ENCODE measurements around the gene RNH1.

The RNH1 gene

DNA sequence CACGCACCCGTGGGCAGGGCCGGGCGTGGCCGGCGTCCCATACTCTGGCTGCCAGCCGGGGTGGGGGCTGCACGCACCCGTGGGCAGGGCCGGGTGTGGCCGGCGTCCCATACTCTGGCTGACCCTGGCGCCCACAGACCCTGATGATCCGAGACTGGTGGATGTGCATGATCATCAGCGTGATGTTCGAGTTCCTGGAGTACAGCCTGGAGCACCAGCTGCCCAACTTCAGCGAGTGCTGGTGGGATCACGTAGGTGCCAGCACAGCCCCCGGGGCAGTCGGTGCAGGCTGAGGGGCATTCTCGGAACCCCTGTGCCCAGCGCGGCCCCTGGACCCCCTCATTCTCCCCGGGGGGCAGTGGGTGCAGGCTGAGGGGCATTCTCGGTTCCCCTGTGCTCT is 19.0 kb downstream of the RNH1 start:
- H3K9me3 Mint-ChIP-seq = no peaks in the 10 kb centered on the region
- DNase-seq (ENCODE audit: low spot score in 2 of 2) (no peak), ATAC-seq (replicated peaks; ENCODE audit: extremely low read depth, poor library complexity, severe bottlenecking) (no peak)
- no peaks in the 10 kb centered on the region for H3K27me3 Mint-ChIP-seq
- no peak overlapping the region for H3K4me3 Mint-ChIP-seq
- H3K27ac Mint-ChIP-seq (ENCODE audit: low read depth) = no peak overlapping the region
- H3K36me3 Mint-ChIP-seq (ENCODE audit: insufficient read depth) = peaks cover 6% of the 10 kb centered on the region
- H3K4me1 Mint-ChIP-seq = no peaks in the 10 kb centered on the region

- no peaks in the 10 kb centered on the region for H3K9me3 Mint-ChIP-seq
- no peak overlapping the region for H3K27ac Mint-ChIP-seq (ENCODE audit: low read depth)
- no peak for ATAC-seq (replicated peaks; ENCODE audit: extremely low read depth, poor library complexity, severe bottlenecking)
- H3K4me3 Mint-ChIP-seq = no peak overlapping the region
- no peaks in the 10 kb centered on the region for H3K4me1 Mint-ChIP-seq
- no peak for DNase-seq (ENCODE audit: low spot score in 2 of 2)
- H3K27me3 Mint-ChIP-seq = no peaks in the 10 kb centered on the region
- peaks cover 4% of the 10 kb centered on the region for H3K36me3 Mint-ChIP-seq (ENCODE audit: insufficient read depth)
Observed at GRCh38 chr11:487571-488021, 19.4 kb downstream of the RNH1 start.

GRCh38 chr11:486189-486588 is 20.9 kb downstream of the RNH1 start:
- no peak for ATAC-seq (replicated peaks; ENCODE audit: extremely low read depth, poor library complexity, severe bottlenecking)
- H3K27me3 Mint-ChIP-seq = no peaks in the 10 kb centered on the region
- H3K27ac Mint-ChIP-seq (ENCODE audit: low read depth) = no peak overlapping the region
- H3K9me3 Mint-ChIP-seq = no peaks in the 10 kb centered on the region
- DNase-seq (ENCODE audit: low spot score in 2 of 2) = no peak
- H3K36me3 Mint-ChIP-seq (ENCODE audit: insufficient read depth) = peaks cover 2% of the 10 kb centered on the region
- no peak overlapping the region for H3K4me3 Mint-ChIP-seq
- no peaks in the 10 kb centered on the region for H3K4me1 Mint-ChIP-seq

DNA sequence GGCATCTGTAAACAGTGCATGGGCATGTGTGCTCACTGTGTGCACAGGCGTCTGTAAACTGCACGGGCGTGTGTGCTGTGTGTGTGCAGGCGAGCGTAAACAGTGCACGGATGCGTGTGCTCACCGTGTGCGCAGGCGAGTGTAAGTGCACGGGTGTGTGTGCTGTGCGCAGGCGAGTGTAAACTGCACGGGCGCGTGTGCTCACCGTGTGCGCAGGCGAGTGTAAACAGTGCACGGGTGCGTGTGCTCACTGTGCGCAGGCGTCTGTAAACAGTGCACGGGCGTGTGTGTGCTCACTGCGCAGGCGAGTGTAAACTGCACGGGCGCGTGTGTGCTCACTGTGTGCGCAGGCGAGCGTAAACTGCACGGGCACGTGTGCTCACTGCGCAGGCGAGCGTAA is 22.4 kb downstream of the RNH1 start:
- no peak overlapping the region for H3K27ac Mint-ChIP-seq (ENCODE audit: low read depth)

GRCh38 chr11:479311-479710 is 27.7 kb downstream of the RNH1 start:
- ATAC-seq (replicated peaks; ENCODE audit: extremely low read depth, poor library complexity, severe bottlenecking) = no peak
- peaks cover 1% of the 10 kb centered on the region for H3K36me3 Mint-ChIP-seq (ENCODE audit: insufficient read depth)
- H3K4me1 Mint-ChIP-seq = no peaks in the 10 kb centered on the region
- H3K27ac Mint-ChIP-seq (ENCODE audit: low read depth) = no peak overlapping the region
- no peaks in the 10 kb centered on the region for H3K9me3 Mint-ChIP-seq
- H3K27me3 Mint-ChIP-seq = no peaks in the 10 kb centered on the region
- H3K4me3 Mint-ChIP-seq = no peak overlapping the region
- DNase-seq (ENCODE audit: low spot score in 2 of 2) = no peak

More for the DNA sequence above, 22.4 kb downstream of the RNH1 start:
- Mint-ChIP-seq H3K4me3 (no peak overlapping the region), H3K36me3 (ENCODE audit: insufficient read depth) (peaks cover 1% of the 10 kb centered on the region), H3K4me1 (no peaks in the 10 kb centered on the region), H3K27me3 (no peaks in the 10 kb centered on the region), H3K9me3 (no peaks in the 10 kb centered on the region)
- ATAC-seq (replicated peaks; ENCODE audit: extremely low read depth, poor library complexity, severe bottlenecking) (no peak), DNase-seq (ENCODE audit: low spot score in 2 of 2) (no peak)

DNA sequence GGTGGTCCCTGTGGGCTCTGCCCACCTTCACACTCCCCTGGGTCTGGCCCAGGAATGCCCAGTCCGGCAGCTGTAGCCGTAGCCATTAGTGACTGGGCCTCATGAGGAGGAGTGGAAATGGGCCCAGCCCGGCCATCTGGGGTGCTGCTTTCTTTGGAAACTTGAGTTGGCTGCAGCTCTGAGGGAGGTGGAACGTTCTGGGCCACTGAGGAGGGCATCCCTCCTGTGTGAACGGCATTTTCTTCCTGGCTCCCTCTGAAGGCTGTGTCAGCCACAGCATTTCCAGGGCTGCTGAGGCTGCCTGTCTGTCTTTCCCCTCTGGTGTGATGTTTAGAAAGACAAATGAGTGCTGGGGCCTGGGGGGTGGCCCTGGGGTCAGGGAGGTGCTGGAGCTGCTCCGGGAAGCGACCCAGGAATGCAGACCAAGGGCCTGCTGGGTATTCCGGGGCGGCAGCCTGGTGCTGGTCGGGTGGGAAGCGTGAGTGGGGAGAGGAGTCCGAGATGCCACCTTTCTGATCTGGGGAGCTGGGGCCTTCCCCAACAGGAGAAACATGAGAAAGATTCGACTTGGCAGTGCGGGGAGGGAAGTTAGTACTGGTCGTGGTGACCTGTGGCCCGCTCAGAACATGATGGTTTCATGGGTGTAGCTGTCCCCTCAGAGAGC is 29.9 kb downstream of the RNH1 start:
- Mint-ChIP-seq H3K27ac (ENCODE audit: low read depth) (no peak overlapping the region), H3K4me1 (no peaks in the 10 kb centered on the region), H3K36me3 (ENCODE audit: insufficient read depth) (peaks cover 3% of the 10 kb centered on the region), H3K27me3 (no peaks in the 10 kb centered on the region), H3K9me3 (no peaks in the 10 kb centered on the region), H3K4me3 (no peak overlapping the region)
- ATAC-seq (replicated peaks; ENCODE audit: extremely low read depth, poor library complexity, severe bottlenecking) (no peak), DNase-seq (ENCODE audit: low spot score in 2 of 2) (no peak)

GRCh38 chr11:476416-476815 is 30.6 kb downstream of the RNH1 start:
- ATAC-seq (replicated peaks; ENCODE audit: extremely low read depth, poor library complexity, severe bottlenecking) (no peak), DNase-seq (ENCODE audit: low spot score in 2 of 2) (no peak)
- Mint-ChIP-seq H3K9me3 (no peaks in the 10 kb centered on the region), H3K27me3 (no peaks in the 10 kb centered on the region), H3K4me1 (no peaks in the 10 kb centered on the region), H3K36me3 (ENCODE audit: insufficient read depth) (peaks cover 3% of the 10 kb centered on the region), H3K4me3 (no peak overlapping the region), H3K27ac (ENCODE audit: low read depth) (no peak overlapping the region)

DNA sequence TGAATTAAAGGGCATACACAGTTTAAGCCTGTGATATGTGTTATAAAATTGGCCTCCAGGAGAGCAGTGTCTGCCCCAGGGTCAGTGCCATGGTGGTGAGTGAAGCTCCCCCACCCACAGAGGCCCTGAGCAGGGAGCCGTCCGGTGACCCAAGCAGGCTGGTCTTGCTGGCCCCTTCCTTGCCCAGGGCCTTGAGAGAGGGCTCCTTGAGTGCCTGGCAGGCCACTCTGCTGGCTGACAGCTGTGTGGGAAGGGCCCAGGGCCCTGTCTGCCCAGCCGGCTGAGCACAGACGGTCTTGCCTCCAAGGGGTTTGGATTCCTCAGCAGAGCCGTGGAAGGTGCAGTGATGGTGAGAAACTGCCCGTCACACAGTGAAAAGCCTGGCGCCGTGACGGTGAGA is 31.1 kb downstream of the RNH1 start:
- no peaks in the 10 kb centered on the region for H3K9me3 Mint-ChIP-seq
- peaks cover 2% of the 10 kb centered on the region for H3K36me3 Mint-ChIP-seq (ENCODE audit: insufficient read depth)
- H3K4me1 Mint-ChIP-seq = no peaks in the 10 kb centered on the region
- no peak overlapping the region for H3K27ac Mint-ChIP-seq (ENCODE audit: low read depth)
- H3K27me3 Mint-ChIP-seq = no peaks in the 10 kb centered on the region
- no peak overlapping the region for H3K4me3 Mint-ChIP-seq
- ATAC-seq (replicated peaks; ENCODE audit: extremely low read depth, poor library complexity, severe bottlenecking) = no peak
- DNase-seq (ENCODE audit: low spot score in 2 of 2) = no peak

- Mint-ChIP-seq H3K4me3 (no peak overlapping the region), H3K27ac (ENCODE audit: low read depth) (no peak overlapping the region), H3K9me3 (no peaks in the 10 kb centered on the region), H3K4me1 (no peaks in the 10 kb centered on the region), H3K36me3 (ENCODE audit: insufficient read depth) (peaks cover 5% of the 10 kb centered on the region), H3K27me3 (no peaks in the 10 kb centered on the region)
- ATAC-seq (replicated peaks; ENCODE audit: extremely low read depth, poor library complexity, severe bottlenecking) (no peak), DNase-seq (ENCODE audit: low spot score in 2 of 2) (no peak)
Observed at GRCh38 chr11:474914-475506, 32.0 kb downstream of the RNH1 start.

DNA sequence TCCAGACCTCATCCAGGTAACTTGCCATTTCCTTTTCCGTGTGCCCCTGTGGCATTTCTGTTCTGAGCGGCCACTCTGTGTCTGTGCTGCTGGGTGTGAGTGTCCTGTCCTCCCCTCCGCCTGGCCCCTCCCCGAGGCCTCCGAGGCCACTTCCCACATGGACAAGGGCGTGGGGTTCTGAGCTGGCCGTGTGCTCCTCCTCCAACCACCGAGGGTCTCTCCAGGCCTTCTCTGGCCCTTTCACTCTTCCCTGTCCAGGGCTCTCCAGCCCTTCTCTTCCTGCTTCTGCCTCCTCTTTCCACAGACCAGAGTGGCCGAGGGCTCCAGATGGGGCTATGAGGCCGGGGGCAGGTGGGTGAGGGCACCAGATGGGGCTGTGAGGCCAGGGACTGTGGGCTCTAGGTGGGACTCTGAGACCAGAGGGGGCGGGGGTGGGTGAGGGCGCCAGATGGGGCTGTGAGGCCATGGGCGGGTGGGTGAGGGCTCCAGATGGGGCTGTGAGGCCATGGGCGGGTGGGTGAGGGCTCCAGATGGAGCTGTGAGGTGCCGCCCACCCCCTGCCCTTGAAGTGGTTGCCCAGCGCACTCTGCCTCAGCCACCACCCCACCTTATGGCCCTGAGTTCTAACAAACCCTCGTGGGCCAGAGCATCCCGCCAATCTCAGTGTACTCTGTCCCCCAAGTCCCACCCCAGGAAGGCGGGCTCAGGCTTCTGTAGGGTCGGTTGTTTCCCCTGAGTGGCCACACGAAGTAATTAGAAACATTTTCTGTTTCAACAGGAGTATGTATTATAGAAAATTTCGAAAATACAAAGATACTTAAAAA is 32.9 kb downstream of the RNH1 start:
- no peaks in the 10 kb centered on the region for H3K27me3 Mint-ChIP-seq
- no peak overlapping the region for H3K27ac Mint-ChIP-seq (ENCODE audit: low read depth)
- H3K9me3 Mint-ChIP-seq = no peaks in the 10 kb centered on the region
- DNase-seq (ENCODE audit: low spot score in 2 of 2) (no peak), ATAC-seq (replicated peaks; ENCODE audit: extremely low read depth, poor library complexity, severe bottlenecking) (no peak)
- H3K4me3 Mint-ChIP-seq = no peak overlapping the region
- H3K36me3 Mint-ChIP-seq (ENCODE audit: insufficient read depth) = peaks cover 5% of the 10 kb centered on the region
- H3K4me1 Mint-ChIP-seq = no peaks in the 10 kb centered on the region

- ATAC-seq (replicated peaks; ENCODE audit: extremely low read depth, poor library complexity, severe bottlenecking) (no peak), DNase-seq (ENCODE audit: low spot score in 2 of 2) (no peak)
- Mint-ChIP-seq H3K27ac (ENCODE audit: low read depth) (no peak overlapping the region), H3K4me3 (no peak overlapping the region), H3K4me1 (no peaks in the 10 kb centered on the region), H3K36me3 (ENCODE audit: insufficient read depth) (peaks cover 5% of the 10 kb centered on the region), H3K9me3 (no peaks in the 10 kb centered on the region), H3K27me3 (no peaks in the 10 kb centered on the region)
Observed at GRCh38 chr11:473415-473814, 33.6 kb downstream of the RNH1 start.

DNA sequence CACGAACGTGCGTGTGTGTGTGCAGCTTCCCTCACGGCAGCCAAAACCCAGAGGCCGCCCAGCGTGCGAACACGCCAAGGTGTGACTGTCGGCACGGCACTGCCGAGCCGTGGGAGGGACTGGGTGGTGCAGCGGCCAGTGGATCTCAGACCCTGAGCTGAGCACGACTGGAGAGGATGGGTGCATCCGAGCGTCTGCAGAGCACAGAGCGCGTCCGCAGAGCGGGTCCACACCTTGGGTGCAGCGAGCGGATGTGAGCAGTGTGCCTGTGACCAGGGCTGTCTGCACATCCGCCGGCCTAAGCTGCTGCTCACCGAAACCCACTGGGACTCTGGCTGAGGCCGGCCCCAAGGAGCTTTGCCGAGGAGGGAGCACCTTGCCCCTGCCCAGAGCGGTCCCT is 34.2 kb downstream of the RNH1 start:
- Mint-ChIP-seq H3K9me3 (no peaks in the 10 kb centered on the region), H3K36me3 (ENCODE audit: insufficient read depth) (peaks cover 7% of the 10 kb centered on the region), H3K4me3 (no peak overlapping the region), H3K27ac (ENCODE audit: low read depth) (no peak overlapping the region), H3K27me3 (no peaks in the 10 kb centered on the region), H3K4me1 (no peaks in the 10 kb centered on the region)
- ATAC-seq (replicated peaks; ENCODE audit: extremely low read depth, poor library complexity, severe bottlenecking) = no peak
- DNase-seq (ENCODE audit: low spot score in 2 of 2) = no peak

DNA sequence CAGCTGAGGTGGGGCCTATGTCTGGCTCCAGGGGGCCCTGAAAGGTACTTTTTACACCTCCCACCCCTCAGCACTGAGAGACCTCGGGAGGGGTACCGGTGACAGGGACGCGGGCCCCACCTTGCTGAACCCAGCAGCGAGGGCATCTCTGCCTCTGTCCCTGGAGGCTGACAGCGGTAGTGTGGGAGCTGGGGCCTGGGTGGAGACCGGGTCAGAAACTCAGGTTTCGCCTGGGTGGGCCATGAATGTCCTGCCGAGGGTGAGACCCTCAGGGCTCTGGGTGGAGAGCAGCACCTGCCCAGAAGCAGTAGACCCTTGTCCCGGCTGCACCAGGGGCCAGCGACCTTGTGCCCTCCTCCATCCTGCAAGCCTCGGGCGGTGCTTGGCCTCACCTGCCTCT is 34.8 kb downstream of the RNH1 start:
- ATAC-seq (replicated peaks; ENCODE audit: extremely low read depth, poor library complexity, severe bottlenecking) (no peak), DNase-seq (ENCODE audit: low spot score in 2 of 2) (no peak)
- no peak overlapping the region for H3K27ac Mint-ChIP-seq (ENCODE audit: low read depth)
- H3K9me3 Mint-ChIP-seq = no peaks in the 10 kb centered on the region
- no peaks in the 10 kb centered on the region for H3K27me3 Mint-ChIP-seq
- no peak overlapping the region for H3K4me3 Mint-ChIP-seq
- H3K36me3 Mint-ChIP-seq (ENCODE audit: insufficient read depth) = peaks cover 7% of the 10 kb centered on the region
- H3K4me1 Mint-ChIP-seq = no peaks in the 10 kb centered on the region

Measured in central memory CD8-positive, alpha-beta T cell (primary cell).